Neural cell (in vitro differentiated cells): ENCODE data around the gene TRERF1. TPM values are rescaled to one million over a fixed set of nuclear protein-coding genes. Genes with fewer than 3 reads are reported as not detected.

Source experiments
- H2AFZ ChIP-seq: fragments of 200-600, 300-800 bp; sonication (generic), shearing (Covaris generic); 2 replicates; pipeline ENCODE4 v1.6.0; 2014; ENCODE audit warnings: low read depth, mild to moderate bottlenecking, antibody characterized with exemption, low read length, moderate library complexity
- H3F3A ChIP-seq: fragments of 200-600 bp; shearing (Covaris generic); 2 replicates; pipeline ENCODE4 v1.6.1; 2016; ENCODE audit warnings: mild to moderate bottlenecking, moderate library complexity, mixed read lengths, antibody characterized with exemption, low read length; ENCODE audit not compliant: insufficient read depth, poor library complexity, severe bottlenecking
- H3K27ac ChIP-seq: fragments of 200-600, 300-800 bp; sonication (generic), shearing (Covaris generic); 2 replicates; pipeline ENCODE4 v1.5.1; 2014; ENCODE audit warnings: mild to moderate bottlenecking, low read length, moderate library complexity
- H3K27me3 ChIP-seq: fragments of 300-800, 200-600 bp; sonication (generic), shearing (Covaris generic); 2 replicates; pipeline ENCODE4 v1.6.0; 2014; ENCODE audit warnings: mild to moderate bottlenecking, low read depth, low read length, moderate library complexity; ENCODE audit not compliant: insufficient read depth
- H3K36me3 ChIP-seq: fragments of 300-800, 200-600 bp; sonication (generic), shearing (Covaris generic); 2 replicates; pipeline ENCODE4 v1.5.1; 2014; ENCODE audit warnings: mild to moderate bottlenecking, antibody characterized with exemption, low read length, moderate library complexity; ENCODE audit not compliant: insufficient read depth
- H3K4me2 ChIP-seq: fragments of 300-800, 200-600 bp; sonication (generic), shearing (Covaris generic); 2 replicates; pipeline ENCODE4 v1.6.0; 2014; ENCODE audit warnings: mild to moderate bottlenecking, low read length
- H3K4me3 ChIP-seq: fragments of 300-800, 200-600 bp; sonication (generic), shearing (Covaris generic); 2 replicates; pipeline ENCODE4 v1.5.1; 2014; ENCODE audit warnings: mild to moderate bottlenecking, low read length, moderate library complexity
- H3K79me2 ChIP-seq: fragments of 200-600 bp; shearing (Covaris generic); replicated peaks from 2 replicates; pipeline ENCODE4 v1.6.0; 2014; ENCODE audit warnings: mild to moderate bottlenecking, low read length, moderate library complexity; ENCODE audit not compliant: insufficient read depth
- H3K9ac ChIP-seq: fragments of 300-800, 200-600 bp; sonication (generic), shearing (Covaris generic); 2 replicates; pipeline ENCODE4 v1.6.1; 2016; ENCODE audit warnings: mild to moderate bottlenecking, low read length, mixed read lengths
- H3K9me2 ChIP-seq: fragments of 200-600 bp; shearing (Covaris generic); 2 replicates; pipeline ENCODE4 v1.6.1; 2016; ENCODE audit warnings: mild to moderate bottlenecking, low read length, mixed read lengths; ENCODE audit not compliant: insufficient read depth
- H3K9me3 ChIP-seq: fragments of 200-600, 300-800 bp; sonication (generic), shearing (Covaris generic); 2 replicates; pipeline ENCODE4 v1.6.1; 2016; ENCODE audit warnings: mild to moderate bottlenecking, mixed run types, low read length, moderate library complexity, mixed read lengths
- H4K20me1 ChIP-seq: fragments of 200-600 bp; shearing (Covaris generic); 2 replicates; pipeline ENCODE4 v1.6.1; 2016; ENCODE audit warnings: mild to moderate bottlenecking, mixed run types; ENCODE audit not compliant: insufficient read depth
- CTCF ChIP-seq: fragments of 450-650 bp; IDR thresholded peaks from 2 replicates; pipeline ENCODE4 v1.5.1; 2014; ENCODE audit warnings: antibody characterized with exemption, mild to moderate bottlenecking, moderate library complexity; ENCODE audit not compliant: poor library complexity, severe bottlenecking
- EP300 ChIP-seq: fragments of 450-650 bp; conservative IDR thresholded peaks from 2 replicates; pipeline ENCODE4 v1.6.1; 2014; ENCODE audit warnings: antibody characterized with exemption, mild to moderate bottlenecking, moderate library complexity; ENCODE audit not compliant: poor library complexity, severe bottlenecking
- EZH2 ChIP-seq: fragments of 200-600, 300-800 bp; shearing (Covaris generic), sonication (generic); IDR thresholded peaks from 2 replicates; pipeline ENCODE4 v1.6.1; 2014; ENCODE audit warnings: antibody characterized with exemption, low read length, borderline replicate concordance, mild to moderate bottlenecking; ENCODE audit not compliant: insufficient read depth, poor library complexity, severe bottlenecking
- MXI1 ChIP-seq: fragments of 450-650 bp; conservative IDR thresholded peaks from 2 replicates; pipeline ENCODE4 v1.6.1; 2014; ENCODE audit warnings: antibody characterized with exemption, mild to moderate bottlenecking; ENCODE audit not compliant: poor library complexity, severe bottlenecking
- POLR2AphosphoS5 ChIP-seq: IDR thresholded peaks from 2 replicates; pipeline ENCODE4 v1.6.1; 2012
- RAD21 ChIP-seq: fragments of 450-650 bp; conservative IDR thresholded peaks from 2 replicates; pipeline ENCODE4 v1.6.1; 2014; ENCODE audit warnings: antibody characterized with exemption, mild to moderate bottlenecking, moderate library complexity
- REST ChIP-seq: IDR thresholded peaks from 2 replicates; pipeline ENCODE4 v1.6.1; 2012; ENCODE audit warnings: borderline replicate concordance
- SMC3 ChIP-seq: fragments of 450-650 bp; conservative IDR thresholded peaks from 2 replicates; pipeline ENCODE4 v1.6.1; 2014; ENCODE audit warnings: antibody characterized with exemption, mild to moderate bottlenecking, moderate library complexity; ENCODE audit not compliant: poor library complexity
- TAF1 ChIP-seq: IDR thresholded peaks from 2 replicates; pipeline ENCODE4 v1.6.1; 2012; ENCODE audit warnings: low read depth
- polyA plus RNA-seq: library from polyadenylated mRNA; depleted of rRNA; stranded (reverse); fragments of >200 nt; gene quantifications from 2 replicates; pipeline ENCODE4 v1.2.3, GENCODE V29; 2014

TRERF1 gene
- polyA plus RNA-seq, 1 donor from 2014 or later, result 4.5 TPM

- no peak overlapping the region for H3K9ac ChIP-seq
- H3K36me3 ChIP-seq, result no peaks in the 10 kb centered on the region
- no peaks in the 10 kb centered on the region for H4K20me1 ChIP-seq
- H3K27me3 ChIP-seq, result no peaks in the 10 kb centered on the region
- no peaks in the 10 kb centered on the region for H3K9me2 ChIP-seq
- H3K27ac ChIP-seq, result no peak overlapping the region
- H3K9me3 ChIP-seq, result no peaks in the 10 kb centered on the region
- TF ChIP-seq SMC3 (no peak), MXI1 (no peak), EZH2 (no peak), RAD21 (no peak), POLR2AphosphoS5 (no peak), REST (no peak), EP300 (no peak), CTCF (no peak), TAF1 (no peak)
- no peak overlapping the region for H2AFZ ChIP-seq
- no peak overlapping the region for H3K4me2 ChIP-seq
- H3K79me2 ChIP-seq, result no peaks in the 10 kb centered on the region
- H3K4me3 ChIP-seq, result no peak overlapping the region
- H3F3A ChIP-seq, result no peaks in the 10 kb centered on the region
These were observed 110.5 kb downstream of the TRERF1 start for GRCh38 chr6:42341221-42341620.

- no peak overlapping the region for H3K9ac ChIP-seq
- H2AFZ ChIP-seq, result no peak overlapping the region
- H4K20me1 ChIP-seq, result no peaks in the 10 kb centered on the region
- H3K4me2 ChIP-seq, result no peak overlapping the region
- H3K79me2 ChIP-seq, result no peaks in the 10 kb centered on the region
- no peaks in the 10 kb centered on the region for H3K36me3 ChIP-seq
- TF ChIP-seq TAF1, result no peak
- no peak for TF ChIP-seq MXI1
- no peak for TF ChIP-seq EP300
- H3K4me3 ChIP-seq, result no peak overlapping the region
- no peaks in the 10 kb centered on the region for H3K9me3 ChIP-seq
- H3K27me3 ChIP-seq, result no peaks in the 10 kb centered on the region
- H3K27ac ChIP-seq, result no peak overlapping the region
- H3K9me2 ChIP-seq, result no peaks in the 10 kb centered on the region
- no peaks in the 10 kb centered on the region for H3F3A ChIP-seq
These were observed 111.2 kb downstream of the TRERF1 start for GRCh38 chr6:42340511-42340910.

- H4K20me1 ChIP-seq, result no peaks in the 10 kb centered on the region
- no peaks in the 10 kb centered on the region for H3F3A ChIP-seq
- TF ChIP-seq RAD21, result no peak
- no peak for TF ChIP-seq TAF1
- TF ChIP-seq EZH2, result no peak
- H3K4me2 ChIP-seq, result no peak overlapping the region
- no peaks in the 10 kb centered on the region for H3K79me2 ChIP-seq
- no peaks in the 10 kb centered on the region for H3K27me3 ChIP-seq
- H3K36me3 ChIP-seq, result no peaks in the 10 kb centered on the region
- no peak overlapping the region for H3K9ac ChIP-seq
- H3K4me3 ChIP-seq, result no peak overlapping the region
- H3K9me3 ChIP-seq, result no peaks in the 10 kb centered on the region
- no peaks in the 10 kb centered on the region for H3K9me2 ChIP-seq
- no peak overlapping the region for H2AFZ ChIP-seq
- no peak overlapping the region for H3K27ac ChIP-seq
These were observed 111.7 kb downstream of the TRERF1 start for GRCh38 chr6:42339991-42340401.
